G401 (cell line): ENCODE measurements around the gene AXIN1. TPM values are rescaled to one million over a fixed set of nuclear protein-coding genes. Genes with fewer than 3 reads are reported as not detected.
"Not testable (repeated sequence)": the region's sequence is repeated elsewhere in the genome, so short reads cannot be mapped to it uniquely, and the experiment has no call there.

Experiments
- DNase-seq: peaks from one replicate; pipeline ENCODE4 v3.0.0-alpha.2; 2015; ENCODE audit warnings: low spot score
- in situ Hi-C: cut with HindIII; loops from 2 replicates; pipeline ENCODE4 v1.10.0; 2016; ENCODE audit warnings: low sequenced_read_pairs, mixed read lengths
- total RNA-seq: library from RNA; depleted of rRNA; stranded (reverse); fragments of >200 nt; shearing (Covaris generic); gene quantifications from 2 replicates; pipeline ENCODE4 v1.2.3, GENCODE V29; 2014

Gene AXIN1
- total RNA-seq, 1 experiment from 2014 or later = 46.3 TPM

DNA sequence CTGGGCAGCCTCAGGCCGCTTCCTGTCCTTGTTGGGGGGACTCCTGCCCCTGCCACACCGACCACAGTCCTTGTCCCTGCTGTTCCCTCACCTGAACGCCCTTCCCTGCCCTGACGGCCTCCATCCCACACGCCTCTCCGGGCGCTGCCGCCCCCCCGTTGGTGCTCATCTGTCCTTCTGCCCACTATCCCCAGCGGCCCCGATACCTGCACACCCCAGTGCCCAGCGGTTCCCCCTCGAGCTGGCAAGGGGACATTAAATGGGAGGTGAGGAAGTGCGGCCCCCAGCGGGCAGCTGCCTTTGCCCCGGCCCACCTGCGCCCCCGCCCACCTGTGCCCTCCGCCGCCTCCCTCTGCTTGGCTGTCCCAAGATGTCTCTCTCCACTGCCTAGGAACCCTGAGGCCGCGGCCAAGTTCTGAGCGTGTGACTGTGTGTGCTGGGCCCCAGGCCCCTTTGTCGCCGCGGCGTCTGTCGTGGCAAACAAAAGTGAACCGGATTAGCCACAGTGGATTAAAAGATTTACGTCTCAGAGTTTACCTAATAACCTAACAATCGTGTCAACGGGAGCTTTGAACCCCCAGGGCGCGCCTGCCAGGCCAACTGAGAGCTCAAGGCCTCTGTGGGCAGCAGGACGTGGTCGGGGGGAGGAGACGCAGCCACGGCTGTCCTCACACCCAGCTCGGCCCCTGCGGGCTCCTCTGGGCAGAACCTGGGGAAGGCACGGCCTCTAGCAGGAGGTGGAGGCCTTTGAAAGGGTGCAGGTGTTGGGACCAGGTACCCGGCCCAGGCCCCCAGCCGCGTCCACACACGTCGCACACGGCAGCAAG lies 7.6 kb upstream of the AXIN1 start:
- DNase-seq = no peak
- in situ Hi-C loops = no loop called here

GRCh38 chr16:359067-359763 lies 6.7 kb upstream of the AXIN1 start:
- no peak for DNase-seq
- in situ Hi-C loops = no loop called here

- in situ Hi-C loops = no loop called here
- no peak for DNase-seq
These were observed 4.2 kb upstream of the AXIN1 start for GRCh38 chr16:356741-357140.

GRCh38 chr16:354971-355461 lies 2.5 kb upstream of the AXIN1 start:
- in situ Hi-C loops = no loop called here

GRCh38 chr16:354291-354881 lies 1.9 kb upstream of the AXIN1 start:
- no peak for DNase-seq
- in situ Hi-C loops = no loop called here

More at GRCh38 chr16:354971-355461, 2.5 kb upstream of the AXIN1 start:
- DNase-seq = no peak

DNA sequence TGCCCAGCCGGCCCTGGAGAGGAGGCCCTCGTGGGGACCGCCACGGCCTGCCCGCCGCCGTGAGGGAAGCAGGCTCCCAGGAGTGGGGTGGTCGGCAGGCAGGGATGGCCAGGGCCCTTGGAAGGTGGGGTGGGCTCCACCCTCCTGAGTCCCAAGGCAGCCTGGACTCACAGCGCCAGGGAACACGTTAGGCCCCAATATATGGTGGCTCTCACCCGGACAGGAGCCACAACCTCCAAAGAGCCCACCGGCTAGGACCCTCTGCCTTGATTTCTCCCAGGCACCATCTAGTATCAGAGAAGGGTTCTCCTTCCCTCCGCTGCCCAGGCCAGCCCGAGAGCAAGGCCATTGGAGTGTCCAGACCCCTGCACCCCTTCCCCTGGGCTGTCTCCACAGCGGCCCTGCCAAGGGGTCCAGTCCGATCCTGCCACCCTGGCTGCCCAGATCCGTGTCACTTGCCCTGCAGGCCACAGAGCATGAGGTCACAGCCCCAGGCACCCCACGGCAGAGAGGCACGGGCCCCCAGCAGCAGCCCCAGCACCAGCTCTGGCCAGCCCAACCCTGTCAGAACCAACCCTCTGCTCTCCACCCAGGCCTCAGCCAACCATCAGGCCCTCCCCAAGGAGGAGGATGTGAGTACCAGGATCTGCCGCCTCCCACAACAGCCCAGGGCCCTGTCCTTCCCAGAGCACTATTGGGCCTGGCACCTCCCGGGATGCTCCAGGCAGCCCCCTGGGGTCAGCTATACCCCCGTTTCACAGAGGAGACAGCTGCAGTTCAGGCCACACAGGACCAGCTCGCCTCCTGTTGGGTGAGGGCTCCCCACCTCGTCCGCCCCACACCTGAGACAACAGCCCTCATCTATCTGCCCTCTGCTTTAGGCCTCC lies 1.1 kb upstream of the AXIN1 start:
- in situ Hi-C loops = no loop called here
- DNase-seq = no peak

DNA sequence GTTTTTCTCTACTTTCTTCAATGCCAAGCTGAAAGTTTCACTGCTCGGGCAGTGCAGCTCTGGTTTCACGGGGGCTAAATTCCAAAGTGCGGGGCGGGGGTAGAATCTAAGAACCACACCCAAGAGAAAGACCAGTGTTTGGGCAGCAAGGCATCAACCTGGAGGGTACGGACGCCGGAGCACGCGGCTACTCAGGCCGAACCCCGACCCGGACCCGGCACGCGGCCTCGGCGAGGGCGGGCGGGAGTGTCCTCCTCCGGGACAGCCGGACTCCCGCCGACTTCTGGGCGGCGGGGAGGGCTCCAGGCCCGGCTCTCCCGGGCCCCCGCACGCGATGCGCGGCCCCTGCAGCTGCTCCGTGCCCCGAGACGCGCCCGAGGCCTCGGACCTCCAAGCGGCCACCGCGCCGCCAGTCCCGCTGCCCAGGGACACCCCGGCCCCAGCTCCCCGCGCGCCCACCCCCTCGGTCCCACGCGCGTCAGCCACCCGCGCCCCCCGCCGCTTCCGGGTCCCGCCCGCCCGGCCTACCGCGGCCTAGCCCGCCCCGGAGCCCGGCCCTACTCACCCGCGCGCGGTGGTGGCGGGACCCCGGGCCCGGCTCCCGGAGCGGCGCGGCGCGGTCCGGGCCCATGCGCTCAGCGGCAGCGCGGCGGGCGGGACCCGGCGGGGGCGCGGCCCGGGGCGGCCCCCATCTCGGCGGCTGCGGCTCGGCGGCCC lies 561 bp downstream of the AXIN1 start:
- in situ Hi-C loops = no loop called here
- DNase-seq = no peak

DNA sequence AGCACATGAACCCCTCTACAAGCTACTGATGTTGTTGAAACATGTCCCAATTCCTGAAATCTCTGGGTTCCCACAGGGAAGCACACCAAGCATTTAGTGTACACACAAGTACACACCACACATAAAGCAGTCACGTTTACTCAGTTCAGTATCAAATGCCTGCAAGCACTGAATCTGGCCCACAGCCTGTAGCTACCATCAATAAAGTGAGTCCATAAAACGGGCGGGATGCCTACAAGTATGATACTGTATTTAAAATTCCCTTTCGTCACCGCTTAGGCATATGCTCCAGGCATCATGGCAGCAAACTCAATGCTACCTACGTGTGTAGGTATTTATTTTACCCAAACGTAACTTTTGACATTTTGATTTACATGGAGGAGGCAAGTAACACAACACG lies 2.3 kb downstream of the AXIN1 start:
- in situ Hi-C loops = no loop called here

GRCh38 chr16:349211-349610 lies 3.3 kb downstream of the AXIN1 start:
- DNase-seq = no peak
- in situ Hi-C loops = no loop called here

More for the DNA sequence above, 2.3 kb downstream of the AXIN1 start:
- no peak for DNase-seq

GRCh38 chr16:348495-348894 lies 4.0 kb downstream of the AXIN1 start:
- in situ Hi-C loops = not testable (repeated sequence)

GRCh38 chr16:347203-347602 lies 5.3 kb downstream of the AXIN1 start:
- no peak for DNase-seq
- in situ Hi-C loops = no loop called here

More at GRCh38 chr16:348495-348894, 4.0 kb downstream of the AXIN1 start:
- not testable (repeated sequence) for DNase-seq

DNA sequence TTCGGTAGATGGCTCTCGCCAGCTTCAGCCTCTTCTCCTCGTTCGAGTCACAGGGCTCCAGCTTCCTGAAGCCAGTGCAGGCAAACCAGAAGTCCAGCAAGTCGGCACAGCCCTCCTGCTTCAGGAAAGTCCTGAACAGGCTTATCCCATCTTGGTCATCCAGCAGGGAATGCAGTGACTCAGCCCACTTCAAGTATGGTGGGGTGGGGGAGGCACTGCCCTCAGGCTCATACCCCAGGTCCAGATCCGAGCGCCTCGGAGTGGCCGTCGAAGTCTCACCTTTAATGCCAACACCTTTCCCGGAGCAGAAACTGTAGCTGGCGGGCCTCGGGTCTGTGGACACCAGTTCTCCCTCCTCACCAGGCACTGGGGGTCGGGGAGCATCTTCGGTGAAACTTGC lies 5.9 kb downstream of the AXIN1 start:
- in situ Hi-C loops = no loop called here
- DNase-seq = no peak

GRCh38 chr16:345772-346171 lies 6.8 kb downstream of the AXIN1 start:
- DNase-seq = no peak
- in situ Hi-C loops = no loop called here

DNA sequence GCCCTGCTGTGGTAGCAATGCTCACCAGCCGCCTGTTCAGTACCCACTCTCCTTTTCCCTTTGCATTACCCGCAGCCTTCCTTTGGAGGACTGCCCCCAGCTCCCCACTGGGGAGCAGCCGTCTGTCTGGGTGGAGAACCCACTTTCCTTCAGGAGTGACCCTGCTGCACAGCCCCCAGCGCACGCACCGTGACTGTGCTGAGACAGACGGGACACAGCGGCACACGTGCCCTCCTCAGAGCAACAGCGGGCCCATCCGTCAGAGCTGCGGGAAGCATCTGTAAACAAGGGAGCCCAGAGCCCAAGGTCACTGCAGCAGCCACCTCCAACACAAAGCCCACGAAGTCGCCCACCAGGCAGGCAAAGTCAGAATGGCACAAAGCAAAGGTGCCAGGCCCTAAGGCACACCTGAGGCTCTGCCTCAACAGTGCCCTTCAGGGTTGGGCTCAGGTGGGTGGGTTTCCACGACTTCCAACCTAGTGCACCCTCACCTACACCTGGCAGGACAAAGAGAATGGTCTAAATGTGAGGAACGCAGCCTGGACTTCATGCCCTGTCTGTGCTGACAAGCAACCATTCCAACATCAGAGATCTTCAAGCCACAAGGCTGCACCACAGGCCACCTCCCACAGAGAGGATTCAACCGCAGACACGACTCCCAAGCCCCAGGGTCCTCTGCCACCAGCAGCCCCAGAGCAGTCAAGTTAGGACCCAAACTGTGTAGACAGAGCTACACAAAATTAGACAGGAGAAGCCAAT lies 9.9 kb downstream of the AXIN1 start:
- DNase-seq = no peak
- in situ Hi-C loops = no loop called here

- DNase-seq, in situ Hi-C loops: not testable (repeated sequence)
These were observed 10.6 kb downstream of the AXIN1 start for GRCh38 chr16:341974-342336.

- DNase-seq, in situ Hi-C loops: not testable (repeated sequence)
These were observed 11.2 kb downstream of the AXIN1 start for GRCh38 chr16:341095-341973.
